Measurements from ENCODE around the gene IBSP. TPM values are rescaled to one million over a fixed set of nuclear protein-coding genes. Genes with fewer than 3 reads are reported as not detected.

Gene IBSP
- total and polyA plus RNA-seq, 4 donors, result not detected

- Histone ChIP-seq H3K9ac (ENCODE audit: low read depth in 1 of 2, low read length in 2 of 2) (no peak overlapping the region), H3K27me3 (ENCODE audit: control insufficient read depth in 4 of 4, insufficient read depth in 4 of 4, low read length in 3 of 4) (no peaks in the 10 kb centered on the region), H3K4me3 (ENCODE audit: low read depth in 1 of 3, low read length in 3 of 3) (no peak overlapping the region), H3K27ac (ENCODE audit: low read depth in 1 of 2, low read length in 2 of 2) (no peak overlapping the region), H3K9me3 (ENCODE audit: control insufficient read depth in 4 of 4, low read length in 3 of 4) (no peaks in the 10 kb centered on the region), H3K4me1 (ENCODE audit: control insufficient read depth in 4 of 4, insufficient read depth in 4 of 4, low read length in 3 of 4) (no peaks in the 10 kb centered on the region), H3K36me3 (ENCODE audit: control insufficient read depth in 4 of 4, insufficient read depth in 3 of 4, low read depth in 1 of 4, low read length in 3 of 4) (no peaks in the 10 kb centered on the region)
- TF ChIP-seq RAD21 (IDR thresholded peaks at IDR 0.05) (no peak), HNF4G (IDR thresholded peaks at IDR 0.05) (no peak), HNF4A (conservative IDR thresholded peaks at IDR 0.05) (no peak), JUND (IDR thresholded peaks at IDR 0.05) (no peak), ATF3 (IDR thresholded peaks at IDR 0.05) (no peak), EGR1 (IDR thresholded peaks at IDR 0.05; ENCODE audit: low read depth in 2 of 2) (no peak), MAX (IDR thresholded peaks at IDR 0.05) (no peak), GABPA (IDR thresholded peaks at IDR 0.05 in 1 of 2, conservative IDR thresholded peaks at IDR 0.05 in 1 of 2) (no peak), FOXA2 (IDR thresholded peaks at IDR 0.05) (no peak), FOXA1 (IDR thresholded peaks at IDR 0.05) (no peak), YY1 (IDR thresholded peaks at IDR 0.05) (no peak)
- TF ChIP-seq, protein P1, sequence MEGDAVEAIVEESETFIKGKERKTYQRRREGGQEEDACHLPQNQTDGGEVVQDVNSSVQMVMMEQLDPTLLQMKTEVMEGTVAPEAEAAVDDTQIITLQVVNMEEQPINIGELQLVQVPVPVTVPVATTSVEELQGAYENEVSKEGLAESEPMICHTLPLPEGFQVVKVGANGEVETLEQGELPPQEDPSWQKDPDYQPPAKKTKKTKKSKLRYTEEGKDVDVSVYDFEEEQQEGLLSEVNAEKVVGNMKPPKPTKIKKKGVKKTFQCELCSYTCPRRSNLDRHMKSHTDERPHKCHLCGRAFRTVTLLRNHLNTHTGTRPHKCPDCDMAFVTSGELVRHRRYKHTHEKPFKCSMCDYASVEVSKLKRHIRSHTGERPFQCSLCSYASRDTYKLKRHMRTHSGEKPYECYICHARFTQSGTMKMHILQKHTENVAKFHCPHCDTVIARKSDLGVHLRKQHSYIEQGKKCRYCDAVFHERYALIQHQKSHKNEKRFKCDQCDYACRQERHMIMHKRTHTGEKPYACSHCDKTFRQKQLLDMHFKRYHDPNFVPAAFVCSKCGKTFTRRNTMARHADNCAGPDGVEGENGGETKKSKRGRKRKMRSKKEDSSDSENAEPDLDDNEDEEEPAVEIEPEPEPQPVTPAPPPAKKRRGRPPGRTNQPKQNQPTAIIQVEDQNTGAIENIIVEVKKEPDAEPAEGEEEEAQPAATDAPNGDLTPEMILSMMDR (IDR thresholded peaks at IDR 0.05; ENCODE audit: low read depth, low read length, missing input control), result no peak
- TF ChIP-seq, protein P2, sequence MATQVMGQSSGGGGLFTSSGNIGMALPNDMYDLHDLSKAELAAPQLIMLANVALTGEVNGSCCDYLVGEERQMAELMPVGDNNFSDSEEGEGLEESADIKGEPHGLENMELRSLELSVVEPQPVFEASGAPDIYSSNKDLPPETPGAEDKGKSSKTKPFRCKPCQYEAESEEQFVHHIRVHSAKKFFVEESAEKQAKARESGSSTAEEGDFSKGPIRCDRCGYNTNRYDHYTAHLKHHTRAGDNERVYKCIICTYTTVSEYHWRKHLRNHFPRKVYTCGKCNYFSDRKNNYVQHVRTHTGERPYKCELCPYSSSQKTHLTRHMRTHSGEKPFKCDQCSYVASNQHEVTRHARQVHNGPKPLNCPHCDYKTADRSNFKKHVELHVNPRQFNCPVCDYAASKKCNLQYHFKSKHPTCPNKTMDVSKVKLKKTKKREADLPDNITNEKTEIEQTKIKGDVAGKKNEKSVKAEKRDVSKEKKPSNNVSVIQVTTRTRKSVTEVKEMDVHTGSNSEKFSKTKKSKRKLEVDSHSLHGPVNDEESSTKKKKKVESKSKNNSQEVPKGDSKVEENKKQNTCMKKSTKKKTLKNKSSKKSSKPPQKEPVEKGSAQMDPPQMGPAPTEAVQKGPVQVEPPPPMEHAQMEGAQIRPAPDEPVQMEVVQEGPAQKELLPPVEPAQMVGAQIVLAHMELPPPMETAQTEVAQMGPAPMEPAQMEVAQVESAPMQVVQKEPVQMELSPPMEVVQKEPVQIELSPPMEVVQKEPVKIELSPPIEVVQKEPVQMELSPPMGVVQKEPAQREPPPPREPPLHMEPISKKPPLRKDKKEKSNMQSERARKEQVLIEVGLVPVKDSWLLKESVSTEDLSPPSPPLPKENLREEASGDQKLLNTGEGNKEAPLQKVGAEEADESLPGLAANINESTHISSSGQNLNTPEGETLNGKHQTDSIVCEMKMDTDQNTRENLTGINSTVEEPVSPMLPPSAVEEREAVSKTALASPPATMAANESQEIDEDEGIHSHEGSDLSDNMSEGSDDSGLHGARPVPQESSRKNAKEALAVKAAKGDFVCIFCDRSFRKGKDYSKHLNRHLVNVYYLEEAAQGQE (IDR thresholded peaks at IDR 0.05), result no peak
- 60% methylated on average over 5 of the region's 5 CpGs for WGBS
- DNase-seq (ENCODE audit: low spot score), result no peak
Measured at GRCh38 chr4:87857789-87858188, 58.4 kb downstream of the IBSP start.

Other genes starting within 250 kb of the IBSP start
- under 1 TPM in 1 of 2 donors, not detected in 1; under 0.01 TPM for gene DSPP, start 191.0 kb upstream of the IBSP start, total RNA-seq
- not detected for gene DSPP, start 191.0 kb upstream of the IBSP start, polyA plus RNA-seq
- gene DMP1, start 149.3 kb upstream of the IBSP start, total RNA-seq, result not detected
- not detected for gene DMP1, start 149.3 kb upstream of the IBSP start, polyA plus RNA-seq
- gene MEPE, start 33.4 kb downstream of the IBSP start, total RNA-seq, result not detected
- under 1 TPM in 1 of 2 donors, not detected in 1; 0.07 TPM for gene MEPE, start 33.4 kb downstream of the IBSP start, polyA plus RNA-seq
- 10 to 100 TPM; 25.9 to 29.2 TPM for gene SPP1, start 176.2 kb downstream of the IBSP start, total RNA-seq
- 10 to 100 TPM; 10.5 to 80.2 TPM for gene SPP1, start 176.2 kb downstream of the IBSP start, polyA plus RNA-seq
- 10 to 100 TPM; 10.5 to 11.4 TPM for gene PKD2, start 208.1 kb downstream of the IBSP start, total RNA-seq
- gene PKD2, start 208.1 kb downstream of the IBSP start, polyA plus RNA-seq, result 1 to 10 TPM; 1.5 to 3.8 TPM